GM18520 (cell line): ENCODE results near the gene PPP1R14D.

Experiments used
- ATAC-seq: cut with Tn5 transposase; IDR thresholded peaks from one replicate; pipeline ENCODE4 v1.9.1; 2021; ENCODE audit not compliant: unreplicated experiment

PPP1R14D gene

GRCh38 chr15:40823572-40824343, 4.8 kb downstream of the PPP1R14D start:
- ATAC-seq, result no peak

GRCh38 chr15:40821195-40821594, 7.3 kb downstream of the PPP1R14D start:
- no peak for ATAC-seq

- no peak for ATAC-seq
Observed at GRCh38 chr15:40819048-40819447, 9.5 kb downstream of the PPP1R14D start.

- no peak for ATAC-seq
Observed at GRCh38 chr15:40815042-40815698, 13.3 kb downstream of the PPP1R14D start.

DNA sequence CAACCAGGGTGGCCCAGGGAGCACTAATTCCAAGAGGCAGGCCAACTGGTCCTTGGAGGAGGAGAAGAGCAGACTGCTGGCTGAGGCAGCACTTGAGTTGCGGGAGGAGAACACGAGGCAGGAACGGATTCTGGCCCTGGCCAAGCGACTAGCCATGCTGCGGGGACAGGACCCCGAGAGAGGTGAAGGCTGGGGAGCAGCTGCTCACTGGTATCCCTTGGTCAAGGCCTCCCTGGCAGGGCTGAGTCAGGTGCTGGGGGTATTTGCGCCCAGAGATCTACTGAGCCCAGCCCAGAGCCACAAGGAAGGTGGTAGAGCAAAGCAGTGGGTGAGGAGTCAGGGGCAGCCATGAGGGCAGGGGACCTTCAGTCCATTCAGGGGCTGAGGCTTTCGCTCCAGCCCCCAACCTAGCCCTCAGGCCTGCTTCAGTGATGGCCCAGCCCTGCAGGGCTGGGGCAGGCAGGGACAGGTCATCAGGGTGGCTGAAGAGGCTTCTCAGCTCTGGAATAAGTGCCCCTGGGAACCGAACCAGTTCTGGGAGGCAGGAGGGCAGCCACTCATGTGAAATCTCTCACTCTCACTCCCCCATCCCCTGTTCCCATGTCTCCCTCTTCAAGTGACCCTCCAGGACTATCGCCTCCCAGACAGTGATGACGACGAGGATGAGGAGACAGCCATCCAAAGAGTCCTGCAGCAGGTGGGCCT, 15.6 kb downstream of the PPP1R14D start:
- no peak for ATAC-seq

DNA sequence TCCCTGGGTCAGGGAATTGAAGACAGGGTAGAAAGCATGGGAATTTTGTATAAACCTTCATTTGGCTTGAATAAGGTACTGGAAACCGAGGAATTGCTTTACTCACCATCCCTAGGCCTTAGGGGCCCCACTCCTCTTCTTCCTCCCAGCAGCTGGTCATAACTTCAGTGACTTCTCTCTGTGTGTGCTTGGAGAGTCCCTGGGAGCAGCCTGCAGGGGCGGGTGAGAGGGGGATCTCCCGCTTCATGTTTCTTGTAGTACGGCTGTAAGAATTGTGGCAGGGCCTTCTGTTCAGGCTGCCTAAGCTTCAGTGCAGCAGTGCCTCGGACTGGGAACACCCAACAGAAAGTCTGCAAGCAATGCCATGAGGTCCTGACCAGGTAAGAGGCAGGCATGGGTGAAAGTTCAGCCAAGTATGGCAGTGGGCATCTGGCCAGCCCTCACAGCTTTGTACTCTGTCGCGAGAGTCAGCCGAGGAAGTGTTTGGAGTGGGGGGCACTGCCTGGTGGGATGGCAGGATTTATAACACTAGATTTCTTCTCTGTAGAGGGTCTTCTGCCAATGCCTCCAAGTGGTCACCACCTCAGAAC, 19.6 kb downstream of the PPP1R14D start:
- ATAC-seq, result no peak

- no peak for ATAC-seq
Observed at GRCh38 chr15:40807888-40808461, 20.5 kb downstream of the PPP1R14D start.

- ATAC-seq, result peak; percentile 94
Observed at GRCh38 chr15:40807028-40807887, 21.2 kb downstream of the PPP1R14D start, which contains the start of the genes DNAJC17 and ZFYVE19. TSS of gene DNAJC17 (minus strand) at chr15:40807473. CDS start at chr15:40807446, 27 bp downstream. TSS of gene ZFYVE19 (plus strand) at chr15:40807089. CDS start at chr15:40807590, 501 bp downstream.

DNA sequence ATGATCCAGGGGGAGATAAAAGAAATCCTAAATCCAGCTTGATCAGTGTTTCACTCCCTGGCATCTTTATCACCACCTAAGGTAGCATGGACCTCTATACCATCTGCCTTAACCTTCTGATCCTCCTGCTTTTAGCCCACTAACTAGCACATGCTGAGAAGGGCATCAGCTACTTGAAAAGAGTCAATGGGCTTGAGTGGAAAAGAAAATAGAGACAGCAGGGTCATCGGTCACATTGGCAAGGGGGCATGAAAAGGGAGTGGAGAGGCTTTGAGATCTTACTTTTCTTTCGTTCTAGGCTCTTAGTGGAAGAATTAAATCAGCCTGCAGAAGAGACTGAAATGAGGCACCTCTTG, 21.9 kb downstream of the PPP1R14D start:
- no peak for ATAC-seq

DNA sequence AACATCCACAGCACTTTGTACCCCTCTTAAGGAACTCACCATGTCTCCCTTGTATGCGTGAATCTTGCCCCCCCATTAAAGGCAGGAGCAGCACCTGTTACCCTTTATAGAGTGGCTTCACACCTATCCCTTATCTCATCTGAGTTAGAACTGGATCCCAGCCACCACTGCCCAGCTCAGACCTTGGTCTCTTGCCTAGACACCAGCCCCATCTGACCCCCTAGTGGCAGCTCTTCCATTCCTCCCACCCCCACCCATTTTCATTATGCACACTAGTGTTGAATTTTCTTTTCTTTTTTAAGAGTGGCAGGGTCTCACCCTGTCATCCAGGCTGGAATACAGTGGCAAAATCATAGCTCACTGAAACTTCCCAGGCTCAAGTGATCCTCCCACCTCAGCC, 24.8 kb downstream of the PPP1R14D start:
- no peak for ATAC-seq

- ATAC-seq, result no peak
Observed at GRCh38 chr15:40803076-40803475, 25.4 kb downstream of the PPP1R14D start.

DNA sequence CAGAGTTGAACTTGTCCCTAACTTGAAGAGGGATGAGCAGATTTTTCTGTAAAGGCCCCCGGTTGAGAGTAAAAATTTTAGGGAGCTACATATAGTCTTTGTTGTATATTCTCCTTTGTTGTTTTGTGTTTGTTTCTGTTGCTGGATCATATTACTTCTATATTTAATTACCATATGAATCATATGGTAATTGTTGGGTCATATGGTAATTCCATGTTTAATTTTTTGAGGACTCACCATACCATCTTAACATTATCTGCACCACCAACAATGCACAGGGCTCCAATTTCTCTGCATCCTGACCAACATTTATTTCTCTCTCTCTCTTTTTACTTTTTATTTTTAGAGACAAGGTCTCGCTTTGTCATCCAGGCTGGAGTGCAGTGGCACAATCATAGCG, 29.0 kb downstream of the PPP1R14D start:
- no peak for ATAC-seq

DNA sequence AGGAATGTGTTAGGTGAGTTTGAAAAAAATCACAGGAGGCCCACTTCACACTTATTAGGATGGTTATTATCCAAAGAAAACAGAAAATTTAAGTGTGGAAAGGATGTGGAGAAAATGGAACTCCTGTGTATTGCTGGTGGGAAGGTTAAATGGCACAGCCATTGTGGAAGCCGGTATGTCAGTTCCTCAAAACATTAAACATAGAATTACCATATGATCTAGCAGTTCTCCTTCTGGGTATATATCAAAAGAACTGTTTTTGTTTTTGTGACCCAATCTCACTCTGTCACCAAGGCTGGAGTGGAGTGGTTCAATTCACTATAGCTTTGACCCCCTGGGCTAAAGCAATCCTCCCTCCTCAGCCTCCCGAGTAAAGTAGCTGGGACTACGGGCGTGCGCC, 32.0 kb downstream of the PPP1R14D start:
- no peak for ATAC-seq

DNA sequence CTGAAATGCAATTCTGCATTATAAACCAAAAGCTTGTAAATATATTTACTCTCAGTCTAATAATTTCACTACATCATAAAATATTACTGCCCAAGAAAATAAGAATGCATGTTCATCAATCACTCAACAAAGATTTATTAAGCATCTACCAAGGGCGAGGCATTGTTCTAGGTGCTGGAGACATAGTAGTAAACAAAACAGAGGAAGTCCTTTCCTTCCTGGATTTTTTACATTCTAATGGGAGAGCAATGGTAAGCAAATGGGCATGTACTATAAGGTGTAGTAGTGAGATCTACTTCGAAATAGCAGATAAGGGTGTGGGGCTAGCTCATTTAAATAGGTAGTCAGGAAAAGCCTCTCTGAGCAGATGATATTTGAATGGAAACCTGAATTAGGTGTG, 32.5 kb downstream of the PPP1R14D start:
- no peak for ATAC-seq

DNA sequence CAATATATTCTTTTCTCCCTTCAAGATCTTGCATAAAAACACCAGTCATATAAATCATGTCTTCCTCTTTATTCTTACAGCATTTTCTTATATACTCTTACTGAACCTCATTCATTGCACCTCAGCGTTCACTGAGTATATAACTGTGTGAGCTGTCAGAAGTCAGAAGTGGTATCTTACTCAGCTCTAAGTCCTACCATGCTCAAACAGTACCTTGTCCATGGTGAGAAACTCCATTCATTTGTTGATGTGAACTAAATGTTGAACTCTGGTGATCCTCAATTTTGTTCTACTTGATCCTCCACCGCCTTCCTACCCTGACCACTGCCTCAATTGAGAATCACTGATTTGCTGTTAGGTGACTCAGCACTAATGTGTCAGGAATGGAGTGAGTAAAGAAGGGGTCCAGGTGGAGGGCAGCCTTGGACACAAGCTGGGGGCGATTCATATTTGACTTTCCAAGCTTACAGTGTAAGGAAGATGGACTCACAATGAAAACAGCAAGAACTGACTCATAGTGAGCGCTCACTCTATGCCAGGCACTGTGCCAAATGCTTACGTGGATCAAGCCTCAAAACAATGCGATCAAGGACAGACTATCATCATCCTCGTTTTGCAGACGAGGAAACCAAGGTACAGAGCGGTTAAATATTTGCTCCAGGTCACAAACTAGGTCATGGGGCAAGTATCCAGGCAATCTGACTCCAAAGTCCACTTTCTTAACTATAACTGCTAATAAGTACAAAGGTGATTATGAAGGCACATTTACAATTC, 35.1 kb downstream of the PPP1R14D start:
- no peak for ATAC-seq

- no peak for ATAC-seq
Observed at GRCh38 chr15:40792394-40792793, 36.1 kb downstream of the PPP1R14D start.

DNA sequence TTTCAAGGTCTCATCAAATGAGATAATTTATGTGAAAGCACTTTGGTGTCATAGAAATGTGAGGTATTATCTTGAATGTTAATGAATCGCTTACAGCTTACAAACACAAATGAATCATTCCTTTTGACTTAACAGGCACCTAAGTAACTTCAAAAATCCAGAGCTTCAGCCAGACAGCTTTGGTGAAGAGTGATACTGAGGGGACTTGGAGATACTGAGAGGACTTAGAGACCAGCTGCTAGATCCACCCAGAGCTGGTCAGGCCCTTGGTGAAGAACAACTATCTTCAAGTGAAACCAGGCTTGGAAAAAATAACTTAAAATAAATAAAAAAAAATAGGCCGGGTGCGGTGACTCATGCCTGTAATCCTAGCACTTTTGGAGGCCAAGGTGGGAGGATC, 37.8 kb downstream of the PPP1R14D start:
- no peak for ATAC-seq

DNA sequence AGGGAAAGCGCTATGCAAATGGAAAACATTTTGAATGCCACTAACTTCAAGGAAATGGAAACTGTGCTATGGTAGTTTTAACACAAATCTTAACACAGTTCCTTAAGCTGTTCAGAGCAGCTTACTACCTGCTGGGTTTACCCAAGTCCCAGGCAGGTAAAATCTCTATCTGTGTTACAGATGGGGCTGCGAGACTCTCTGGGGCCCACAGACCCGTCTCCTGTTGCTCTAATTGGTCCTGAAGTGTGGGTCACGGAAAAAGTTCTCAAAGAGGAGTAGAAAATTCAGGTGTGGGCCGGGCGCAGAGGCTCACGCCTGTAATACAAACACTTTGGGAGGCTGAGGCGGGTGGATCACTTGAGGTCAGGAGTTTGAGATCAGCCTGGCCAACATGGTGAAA, 38.5 kb downstream of the PPP1R14D start:
- no peak for ATAC-seq

- no peak for ATAC-seq
Observed at GRCh38 chr15:40789119-40789518, 39.4 kb downstream of the PPP1R14D start.
